ENCODE measurements around the gene ARHGAP28. TPM values are rescaled to one million over a fixed set of nuclear protein-coding genes. Genes with fewer than 3 reads are reported as not detected.

Gene ARHGAP28
- total RNA-seq, 1 experiment from 2014 or later = 9.2 TPM

DNA sequence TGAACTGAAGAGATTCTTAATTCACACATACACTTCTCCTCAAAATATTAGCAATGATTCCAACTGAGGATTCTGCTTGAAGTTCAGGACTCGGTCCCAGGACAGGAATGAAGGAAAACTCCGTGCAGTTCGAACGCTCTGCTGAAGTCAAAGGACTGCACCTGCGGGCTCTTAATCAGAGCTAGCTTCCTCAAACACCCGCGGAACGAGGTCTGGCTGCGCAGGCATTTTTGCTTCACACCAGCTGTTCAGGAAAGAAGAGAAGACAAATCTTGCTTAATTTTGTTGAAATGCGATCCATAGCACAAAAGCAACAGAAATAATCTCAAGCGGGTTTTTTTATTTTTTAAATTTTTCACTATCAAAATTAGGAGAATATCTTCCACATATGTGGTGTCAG, 212.5 kb downstream of the ARHGAP28 start:
- H3K4me1 Mint-ChIP-seq = no peaks in the 10 kb centered on the region
- DNase-seq = no peak
- H3K18ac ChIP-seq (ENCODE audit: insufficient read length, low read depth, low read length) = no peak overlapping the region
- no peaks in the 10 kb centered on the region for H3K4me1 ChIP-seq (ENCODE audit: insufficient read depth, low read length)
- H3K36me3 Mint-ChIP-seq (ENCODE audit: insufficient read depth in 1 of 3, low read depth in 3 of 3) = peaks cover 12 to 36% (median 25%) of the 10 kb centered on the region in 3 experiments; a peak in 6 of 7 replicates
- no peak overlapping the region for H2BK5ac ChIP-seq (ENCODE audit: insufficient read length, low read length)
- no peak overlapping the region for H2AK5ac ChIP-seq (ENCODE audit: insufficient read length, low read length)
- no peak overlapping the region for H4K91ac ChIP-seq (ENCODE audit: insufficient read length, low read depth, low read length)
- no peak overlapping the region for H2AFZ ChIP-seq (ENCODE audit: low read length)
- TF ChIP-seq, protein P1, sequence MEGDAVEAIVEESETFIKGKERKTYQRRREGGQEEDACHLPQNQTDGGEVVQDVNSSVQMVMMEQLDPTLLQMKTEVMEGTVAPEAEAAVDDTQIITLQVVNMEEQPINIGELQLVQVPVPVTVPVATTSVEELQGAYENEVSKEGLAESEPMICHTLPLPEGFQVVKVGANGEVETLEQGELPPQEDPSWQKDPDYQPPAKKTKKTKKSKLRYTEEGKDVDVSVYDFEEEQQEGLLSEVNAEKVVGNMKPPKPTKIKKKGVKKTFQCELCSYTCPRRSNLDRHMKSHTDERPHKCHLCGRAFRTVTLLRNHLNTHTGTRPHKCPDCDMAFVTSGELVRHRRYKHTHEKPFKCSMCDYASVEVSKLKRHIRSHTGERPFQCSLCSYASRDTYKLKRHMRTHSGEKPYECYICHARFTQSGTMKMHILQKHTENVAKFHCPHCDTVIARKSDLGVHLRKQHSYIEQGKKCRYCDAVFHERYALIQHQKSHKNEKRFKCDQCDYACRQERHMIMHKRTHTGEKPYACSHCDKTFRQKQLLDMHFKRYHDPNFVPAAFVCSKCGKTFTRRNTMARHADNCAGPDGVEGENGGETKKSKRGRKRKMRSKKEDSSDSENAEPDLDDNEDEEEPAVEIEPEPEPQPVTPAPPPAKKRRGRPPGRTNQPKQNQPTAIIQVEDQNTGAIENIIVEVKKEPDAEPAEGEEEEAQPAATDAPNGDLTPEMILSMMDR (conservative IDR thresholded peaks at IDR 0.05) = no peak
- H2BK20ac ChIP-seq (ENCODE audit: low read depth, low read length, poor library complexity, severe bottlenecking) = no peak overlapping the region
- no peaks in the 10 kb centered on the region for H4K20me1 ChIP-seq (ENCODE audit: control insufficient read depth, insufficient read depth, insufficient read length)
- no CpG with 5 or more reads among the region's 11 CpGs for WGBS (ENCODE audit: extremely low coverage, insufficient read length, low lambda C conversion rate)
- no peak overlapping the region for H3K27ac Mint-ChIP-seq
- H3K79me2 ChIP-seq (ENCODE audit: insufficient read depth, low read length) = no peaks in the 10 kb centered on the region
- no peak overlapping the region for H2BK120ac ChIP-seq (ENCODE audit: low read depth, low read length, poor library complexity, severe bottlenecking)
- no peak overlapping the region for H3K4me2 ChIP-seq (ENCODE audit: insufficient read depth, insufficient read length, low read length)
- no peak overlapping the region for H3K4me3 Mint-ChIP-seq
- H3K9me3 ChIP-seq (ENCODE audit: control insufficient read depth, low read depth, low read length) = no peaks in the 10 kb centered on the region
- no peak overlapping the region for H3K14ac ChIP-seq (ENCODE audit: insufficient read depth, low read length)
- H3K9ac ChIP-seq (ENCODE audit: extremely low read depth, insufficient read length, low read length) = no peak overlapping the region
- H3K4ac ChIP-seq (ENCODE audit: low read depth, low read length) = no peak overlapping the region
- no peak overlapping the region for H2BK12ac ChIP-seq (ENCODE audit: insufficient read length, low read depth, low read length)
- H4K8ac ChIP-seq (replicated peaks; ENCODE audit: insufficient read length, low read depth, low read length) = no peak overlapping the region
- no peak overlapping the region for H3K27ac ChIP-seq (ENCODE audit: insufficient read length, low read depth, low read length)
- H3K9me3 Mint-ChIP-seq = no peaks in the 10 kb centered on the region
- H3K79me1 ChIP-seq (ENCODE audit: insufficient read depth, low read depth, low read length, poor library complexity, severe bottlenecking) = no peaks in the 10 kb centered on the region
- no peak overlapping the region for H3K56ac ChIP-seq (ENCODE audit: insufficient read length, low read depth, low read length)
- no peak overlapping the region for H3K23ac ChIP-seq (ENCODE audit: insufficient read length, low read depth, low read length)
- H3K27me3 ChIP-seq (ENCODE audit: insufficient read depth, low read length) = no peaks in the 10 kb centered on the region
- no peak overlapping the region for H3T11ph ChIP-seq (ENCODE audit: low read length)
- no peak overlapping the region for H2BK15ac ChIP-seq (ENCODE audit: low read depth, low read length)
- no peaks in the 10 kb centered on the region; the same call in 1 of the 2 replicates for H3K27me3 Mint-ChIP-seq (ENCODE audit: low read depth)
- no peak overlapping the region for H4K5ac ChIP-seq (ENCODE audit: insufficient read length, low read depth, low read length)
- H3K23me2 ChIP-seq (ENCODE audit: insufficient read length, low read depth, low read length, poor library complexity, severe bottlenecking) = no peaks in the 10 kb centered on the region
